Gastroesophageal sphincter (tissue), 4 donors: Measurements from ENCODE around the gene APOL2. TPM values are rescaled to one million over a fixed set of nuclear protein-coding genes. Genes with fewer than 3 reads are reported as not detected.

Experiments used
- ATAC-seq: fragments of 150-250 bp; one replicate; pipeline ENCODE4 v1.9.1; 2016; ENCODE audit warnings: mild to moderate bottlenecking, moderate library complexity
- H3K27ac ChIP-seq, 4 donors: fragments of 200-600 bp; sonication (generic) in 3 of 4; 1 replicate in 3 of 4; 2 replicates in 1 of 4; pipeline ENCODE4 v1.5.1; 2016 to 2019
- H3K27me3 ChIP-seq: fragments of 200-600 bp; sonication (generic); one replicate; pipeline ENCODE4 v1.5.1; 2019
- H3K36me3 ChIP-seq, 2 donors: fragments of 200-600 bp; sonication (generic); one replicate each; pipeline ENCODE4 v1.5.1; 2019; ENCODE audit warnings: control low read depth in 1 of 2
- H3K4me1 ChIP-seq, 3 donors: fragments of 200-600 bp; sonication (generic); 1 replicate in 2 of 3; 2 replicates in 1 of 3; pipeline ENCODE4 v1.5.1; 2016 to 2019; ENCODE audit warnings: control low read depth in 2 of 3
- H3K4me3 ChIP-seq, 2 donors: fragments of 200-600 bp; sonication (generic); one replicate each; pipeline ENCODE4 v1.5.1; 2019; ENCODE audit warnings: mild to moderate bottlenecking in 1 of 2, moderate library complexity in 1 of 2
- H3K9me3 ChIP-seq, 3 donors: fragments of 200-600 bp; sonication (generic); one replicate each; pipeline ENCODE4 v1.5.1; 2017 to 2019; ENCODE audit warnings: control low read depth in 2 of 3
- CTCF ChIP-seq, 4 experiments: fragments of 200-600 bp in 2 of 4; fragments of 450-650 bp in 2 of 4; sonication (generic) in 1 of 4; IDR thresholded peaks; one replicate each; pipeline ENCODE4 v1.5.1; 2017 to 2019; ENCODE audit warnings: antibody characterized with exemption in 4 of 4, mild to moderate bottlenecking in 2 of 4, moderate library complexity in 2 of 4
- EP300 ChIP-seq: sonication (generic); formaldehyde crosslinking; IDR thresholded peaks from one replicate; pipeline ENCODE4 v1.6.1; 2017; ENCODE audit warnings: antibody characterized with exemption, mild to moderate bottlenecking
- POLR2A ChIP-seq, 2 donors: fragments of 450-650 bp; IDR thresholded peaks; one replicate each; pipeline ENCODE4 v1.6.1; 2017; ENCODE audit warnings: antibody characterized with exemption in 2 of 2, mild to moderate bottlenecking in 2 of 2, moderate library complexity in 1 of 2
- POLR2AphosphoS5 ChIP-seq: sonication (generic); formaldehyde crosslinking; IDR thresholded peaks from one replicate; pipeline ENCODE4 v1.6.1; 2017; ENCODE audit warnings: antibody characterized with exemption
- WGBS, 2 donors: methylation state at CpG; one replicate each; pipeline ENCODE4 v1.1.5; 2018; ENCODE audit warnings: low coverage in 1 of 2; 5-methylcytosine and 5-hydroxymethylcytosine counted together
- total RNA-seq, 4 donors: library from RNA; depleted of rRNA; stranded (reverse); fragments of >200 nt; gene quantifications; one replicate each; pipeline ENCODE4 v1.1.0, GENCODE V29; 2016

APOL2 gene
- total RNA-seq, 4 donors from 2014 or later = 29.1 to 40.9 (median 35.0) TPM

GRCh38 chr22:36220451-36220921, 18.8 kb downstream of the APOL2 start:
- Histone ChIP-seq H3K27me3 (no peaks in the 10 kb centered on the region), H3K9me3 (no peaks in the 10 kb centered on the region), H3K36me3 (peaks cover 0 to 13% of the 10 kb centered on the region in 2 donors), H3K4me1 (peaks cover 0 to 7% (median 4%) of the 10 kb centered on the region in 3 donors), H3K4me3 (no peak overlapping the region), H3K27ac (peak overlapping the region in 2 of 4 donors; percentile 17 to 48)
- 47 to 56% methylated on average over 5 to 7 of the region's 9 CpGs for WGBS, 2 donors
- TF ChIP-seq POLR2AphosphoS5 = peak; percentile 8
- no peak for TF ChIP-seq POLR2A (IDR thresholded peaks at IDR 0.05)
- no peak for TF ChIP-seq EP300
- no peak for TF ChIP-seq CTCF (IDR thresholded peaks at IDR 0.05)
- ATAC-seq = peak; percentile 78

- H3K36me3 ChIP-seq = no peaks in the 10 kb centered on the region
- H3K27ac ChIP-seq = no peak overlapping the region
- H3K9me3 ChIP-seq = no peaks in the 10 kb centered on the region
- no peak for ATAC-seq
- TF ChIP-seq EP300 = no peak
- TF ChIP-seq POLR2AphosphoS5 = no peak
- no peak for TF ChIP-seq POLR2A (IDR thresholded peaks at IDR 0.05)
- no peak for TF ChIP-seq CTCF (IDR thresholded peaks at IDR 0.05)
- peaks cover 0 to 7% (median 4%) of the 10 kb centered on the region in 3 donors for H3K4me1 ChIP-seq
- H3K27me3 ChIP-seq = no peaks in the 10 kb centered on the region
- 82 to 86% methylated on average over 6 to 7 of the region's 7 CpGs for WGBS, 2 donors
- H3K4me3 ChIP-seq = no peak overlapping the region
These were observed 20.6 kb downstream of the APOL2 start for GRCh38 chr22:36218648-36219193.

- 50 to 60% methylated on average over 1 to 2 of the region's 2 CpGs for WGBS, 2 donors
These were observed 23.3 kb downstream of the APOL2 start for GRCh38 chr22:36215981-36216380.

GRCh38 chr22:36213586-36213985, 25.7 kb downstream of the APOL2 start:
- no peak for ATAC-seq
- no peak for TF ChIP-seq EP300
- no peak for TF ChIP-seq POLR2A (IDR thresholded peaks at IDR 0.05)
- TF ChIP-seq POLR2AphosphoS5 = no peak
- TF ChIP-seq CTCF (IDR thresholded peaks at IDR 0.05) = no peak
- H3K4me3 ChIP-seq = no peak overlapping the region
- WGBS, 2 donors = 98 to 100% methylated on average over 2 to 4 of the region's 4 CpGs
- peaks cover 0 to 8% (median 0%) of the 10 kb centered on the region in 3 donors for H3K4me1 ChIP-seq
- H3K9me3 ChIP-seq = no peaks in the 10 kb centered on the region
- no peak overlapping the region for H3K27ac ChIP-seq
- no peaks in the 10 kb centered on the region for H3K27me3 ChIP-seq
- H3K36me3 ChIP-seq = no peaks in the 10 kb centered on the region

More at GRCh38 chr22:36215981-36216380, 23.3 kb downstream of the APOL2 start:
- no peak overlapping the region for H3K27ac ChIP-seq
- no peak for ATAC-seq
- H3K27me3 ChIP-seq = no peaks in the 10 kb centered on the region
- TF ChIP-seq CTCF (IDR thresholded peaks at IDR 0.05) (no peak), EP300 (no peak), POLR2AphosphoS5 (no peak), POLR2A (IDR thresholded peaks at IDR 0.05) (no peak)
- H3K36me3 ChIP-seq = no peaks in the 10 kb centered on the region
- peaks cover 0 to 6% (median 0%) of the 10 kb centered on the region in 3 donors for H3K4me1 ChIP-seq
- no peaks in the 10 kb centered on the region for H3K9me3 ChIP-seq
- H3K4me3 ChIP-seq = no peak overlapping the region

- Histone ChIP-seq H3K36me3 (no peaks in the 10 kb centered on the region), H3K27me3 (no peaks in the 10 kb centered on the region), H3K4me1 (peaks cover 0 to 8% (median 0%) of the 10 kb centered on the region in 3 donors), H3K27ac (no peak overlapping the region), H3K9me3 (no peaks in the 10 kb centered on the region), H3K4me3 (no peak overlapping the region)
- no peak for TF ChIP-seq POLR2A (IDR thresholded peaks at IDR 0.05)
- no peak for TF ChIP-seq POLR2AphosphoS5
- TF ChIP-seq CTCF (IDR thresholded peaks at IDR 0.05) = no peak
- no peak for TF ChIP-seq EP300
- ATAC-seq = no peak
These were observed 26.4 kb downstream of the APOL2 start for GRCh38 chr22:36212901-36213300.
